Measurements from ENCODE around the gene PRM3. TPM values are rescaled to one million over a fixed set of nuclear protein-coding genes. Genes with fewer than 3 reads are reported as not detected.

The PRM3 gene
- total RNA-seq, 1 experiment from 2014 or later, result not detected

- no peak overlapping the region for H2BK20ac ChIP-seq (ENCODE audit: low read depth, low read length, poor library complexity, severe bottlenecking)
- H4K5ac ChIP-seq (ENCODE audit: insufficient read length, low read depth, low read length), result no peak overlapping the region
- no peak for DNase-seq
- H3K23ac ChIP-seq (ENCODE audit: insufficient read length, low read depth, low read length), result no peak overlapping the region
- H3K14ac ChIP-seq (ENCODE audit: insufficient read depth, low read length), result no peak overlapping the region
- no peak overlapping the region for H4K8ac ChIP-seq (replicated peaks; ENCODE audit: insufficient read length, low read depth, low read length)
- no peak overlapping the region for H3K4me3 Mint-ChIP-seq
- no peak overlapping the region for H3K56ac ChIP-seq (ENCODE audit: insufficient read length, low read depth, low read length)
- WGBS (ENCODE audit: extremely low coverage, insufficient read length, low lambda C conversion rate), result no CpG with 5 or more reads among the region's 5 CpGs
- TF ChIP-seq, protein P1, sequence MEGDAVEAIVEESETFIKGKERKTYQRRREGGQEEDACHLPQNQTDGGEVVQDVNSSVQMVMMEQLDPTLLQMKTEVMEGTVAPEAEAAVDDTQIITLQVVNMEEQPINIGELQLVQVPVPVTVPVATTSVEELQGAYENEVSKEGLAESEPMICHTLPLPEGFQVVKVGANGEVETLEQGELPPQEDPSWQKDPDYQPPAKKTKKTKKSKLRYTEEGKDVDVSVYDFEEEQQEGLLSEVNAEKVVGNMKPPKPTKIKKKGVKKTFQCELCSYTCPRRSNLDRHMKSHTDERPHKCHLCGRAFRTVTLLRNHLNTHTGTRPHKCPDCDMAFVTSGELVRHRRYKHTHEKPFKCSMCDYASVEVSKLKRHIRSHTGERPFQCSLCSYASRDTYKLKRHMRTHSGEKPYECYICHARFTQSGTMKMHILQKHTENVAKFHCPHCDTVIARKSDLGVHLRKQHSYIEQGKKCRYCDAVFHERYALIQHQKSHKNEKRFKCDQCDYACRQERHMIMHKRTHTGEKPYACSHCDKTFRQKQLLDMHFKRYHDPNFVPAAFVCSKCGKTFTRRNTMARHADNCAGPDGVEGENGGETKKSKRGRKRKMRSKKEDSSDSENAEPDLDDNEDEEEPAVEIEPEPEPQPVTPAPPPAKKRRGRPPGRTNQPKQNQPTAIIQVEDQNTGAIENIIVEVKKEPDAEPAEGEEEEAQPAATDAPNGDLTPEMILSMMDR (conservative IDR thresholded peaks at IDR 0.05), result no peak
- H3K9ac ChIP-seq (ENCODE audit: extremely low read depth, insufficient read length, low read length), result no peak overlapping the region
- H3K27me3 ChIP-seq (ENCODE audit: insufficient read depth, low read length), result no peaks in the 10 kb centered on the region
- H3K4me1 ChIP-seq (ENCODE audit: insufficient read depth, low read length), result no peaks in the 10 kb centered on the region
- no peak overlapping the region for H3K4ac ChIP-seq (ENCODE audit: low read depth, low read length)
- H3K27me3 Mint-ChIP-seq (ENCODE audit: low read depth), result peaks cover 5% of the 10 kb centered on the region; the same call in 1 of the 2 replicates
- no peak overlapping the region for H3K18ac ChIP-seq (ENCODE audit: insufficient read length, low read depth, low read length)
- no peak overlapping the region for H3T11ph ChIP-seq (ENCODE audit: low read length)
- no peaks in the 10 kb centered on the region for H3K9me3 ChIP-seq (ENCODE audit: control insufficient read depth, low read depth, low read length)
- H2AK5ac ChIP-seq (ENCODE audit: insufficient read length, low read length), result no peak overlapping the region
- no peaks in the 10 kb centered on the region for H3K36me3 Mint-ChIP-seq (ENCODE audit: insufficient read depth in 1 of 3, low read depth in 3 of 3)
- no peaks in the 10 kb centered on the region for H3K79me2 ChIP-seq (ENCODE audit: insufficient read depth, low read length)
- H3K9me3 Mint-ChIP-seq, result no peaks in the 10 kb centered on the region
- no peaks in the 10 kb centered on the region for H3K79me1 ChIP-seq (ENCODE audit: insufficient read depth, low read depth, low read length, poor library complexity, severe bottlenecking)
- no peak overlapping the region for H3K27ac ChIP-seq (ENCODE audit: insufficient read length, low read depth, low read length)
- no peak overlapping the region for H2AFZ ChIP-seq (ENCODE audit: low read length)
- H2BK12ac ChIP-seq (ENCODE audit: insufficient read length, low read depth, low read length), result no peak overlapping the region
- H3K23me2 ChIP-seq (ENCODE audit: insufficient read length, low read depth, low read length, poor library complexity, severe bottlenecking), result no peaks in the 10 kb centered on the region
- no peak overlapping the region for H4K91ac ChIP-seq (ENCODE audit: insufficient read length, low read depth, low read length)
- no peak overlapping the region for H3K4me2 ChIP-seq (ENCODE audit: insufficient read depth, insufficient read length, low read length)
- no peak overlapping the region for H2BK120ac ChIP-seq (ENCODE audit: low read depth, low read length, poor library complexity, severe bottlenecking)
- no peak overlapping the region for H2BK15ac ChIP-seq (ENCODE audit: low read depth, low read length)
- H4K20me1 ChIP-seq (ENCODE audit: control insufficient read depth, insufficient read depth, insufficient read length), result no peaks in the 10 kb centered on the region
- H3K27ac Mint-ChIP-seq, result no peak overlapping the region
- no peak overlapping the region for H2BK5ac ChIP-seq (ENCODE audit: insufficient read length, low read length)
- H3K4me1 Mint-ChIP-seq, result peaks cover 2 to 9% of the 10 kb centered on the region in 2 experiments
Measured at GRCh38 chr16:11235703-11235991, 37.8 kb downstream of the PRM3 start.

Measured in H9 (cell line).